ENCODE data around the gene MTMR10. TPM values are rescaled to one million over a fixed set of nuclear protein-coding genes. Genes with fewer than 3 reads are reported as not detected.

MTMR10 gene
- total and polyA plus RNA-seq, 2 experiments from 2014 or later, result 4.3 to 11.3 TPM

DNA sequence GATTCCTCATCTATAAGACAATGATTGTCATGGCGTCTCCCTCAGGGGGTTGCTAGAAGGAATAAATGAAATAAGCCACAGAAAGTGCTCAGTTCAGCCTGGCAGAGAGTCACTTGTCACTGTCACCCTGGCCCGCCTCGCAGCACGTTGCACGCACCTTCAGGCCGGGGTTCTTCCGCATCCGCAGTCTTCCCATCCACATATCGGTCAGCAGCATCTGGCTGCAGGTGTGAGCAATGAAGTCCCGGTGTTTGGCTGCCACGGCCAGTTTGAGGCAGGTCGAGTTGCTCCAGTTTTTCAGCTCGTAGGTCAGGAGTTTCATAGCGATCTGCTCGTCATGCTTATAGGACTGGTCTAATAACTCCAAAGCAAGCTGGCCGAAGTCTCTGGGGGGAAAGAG, 48.5 kb upstream of the MTMR10 start (continued):
- TF ChIP-seq CTCF (conservative IDR thresholded peaks at IDR 0.05; ENCODE audit: low read depth in 2 of 2) (no peak), EZH2phosphoT487 (IDR thresholded peaks at IDR 0.05; ENCODE audit: unreplicated experiment) (no peak), JUNB (IDR thresholded peaks at IDR 0.05; ENCODE audit: unreplicated experiment) (no peak), POLR2AphosphoS5 (IDR thresholded peaks at IDR 0.05; ENCODE audit: low read depth) (no peak)

- no peaks in the 10 kb centered on the region for H3F3A ChIP-seq (replicated peaks; ENCODE audit: low read depth)
- H3K27me3 ChIP-seq (ENCODE audit: insufficient read depth), result no peaks in the 10 kb centered on the region
- Mint-ChIP-seq H3K4me1 (peaks cover 24% of the 10 kb centered on the region), H3K27ac (no peak overlapping the region), H3K4me3 (no peak overlapping the region), H3K9me3 (no peaks in the 10 kb centered on the region; the same call in 2 of the 3 replicates), H3K36me3 (ENCODE audit: low read depth) (no peaks in the 10 kb centered on the region), H3K27me3 (ENCODE audit: insufficient read depth, low read depth, poor library complexity) (peaks cover 12% of the 10 kb centered on the region)
- no peaks in the 10 kb centered on the region for H3K36me3 ChIP-seq (ENCODE audit: insufficient read depth)
- ATAC-seq (no peak), DNase-seq (ENCODE audit: low spot score) (no peak)
- H3K27ac ChIP-seq (ENCODE audit: low read depth), result no peak overlapping the region
- H3K9me2 ChIP-seq (ENCODE audit: insufficient read depth), result no peaks in the 10 kb centered on the region
- no peak overlapping the region for H3K4me3 ChIP-seq
- H3K4me1 ChIP-seq (ENCODE audit: insufficient read depth), result peaks cover 13% of the 10 kb centered on the region; the same call in 1 of the 2 replicates
- H3K4me2 ChIP-seq, result no peak overlapping the region
- peak overlapping the region; percentile 72; the same call in 1 of the 2 replicates for H2AFZ ChIP-seq
- H3K79me2 ChIP-seq (replicated peaks; ENCODE audit: insufficient read depth), result no peaks in the 10 kb centered on the region
- H4K20me1 ChIP-seq (replicated peaks; ENCODE audit: insufficient read depth), result no peaks in the 10 kb centered on the region
- TF ChIP-seq ZNF462 (CRISPR knock-in tag; IDR thresholded peaks at IDR 0.05) (no peak), STAT1 (IDR thresholded peaks at IDR 0.05; ENCODE audit: unreplicated experiment) (no peak), ZNF331 (CRISPR knock-in tag; IDR thresholded peaks at IDR 0.05; ENCODE audit: low read depth) (no peak), POLR2AphosphoS5 (IDR thresholded peaks at IDR 0.05; ENCODE audit: low read depth) (no peak), EZH2 (IDR thresholded peaks at IDR 0.05; ENCODE audit: low read depth, unreplicated experiment) (no peak), EZH2phosphoT487 (IDR thresholded peaks at IDR 0.05; ENCODE audit: unreplicated experiment) (no peak), JUNB (IDR thresholded peaks at IDR 0.05; ENCODE audit: unreplicated experiment) (no peak), ETS1 (IDR thresholded peaks at IDR 0.05) (no peak), NANOG (IDR thresholded peaks at IDR 0.05; ENCODE audit: borderline replicate concordance) (no peak), CTCF (conservative IDR thresholded peaks at IDR 0.05; ENCODE audit: low read depth in 2 of 2) (no peak), CREB1 (CRISPR knock-in tag; IDR thresholded peaks at IDR 0.05; ENCODE audit: low read depth) (no peak)
Observed at GRCh38 chr15:31037731-31038477, 46.5 kb upstream of the MTMR10 start.
